ENCODE data around the gene MYO5A. TPM values are rescaled to one million over a fixed set of nuclear protein-coding genes. Genes with fewer than 3 reads are reported as not detected.

MYO5A gene
- total RNA-seq, 4 donors from 2014 or later: 22.0 to 37.4 (median 33.2) TPM

DNA sequence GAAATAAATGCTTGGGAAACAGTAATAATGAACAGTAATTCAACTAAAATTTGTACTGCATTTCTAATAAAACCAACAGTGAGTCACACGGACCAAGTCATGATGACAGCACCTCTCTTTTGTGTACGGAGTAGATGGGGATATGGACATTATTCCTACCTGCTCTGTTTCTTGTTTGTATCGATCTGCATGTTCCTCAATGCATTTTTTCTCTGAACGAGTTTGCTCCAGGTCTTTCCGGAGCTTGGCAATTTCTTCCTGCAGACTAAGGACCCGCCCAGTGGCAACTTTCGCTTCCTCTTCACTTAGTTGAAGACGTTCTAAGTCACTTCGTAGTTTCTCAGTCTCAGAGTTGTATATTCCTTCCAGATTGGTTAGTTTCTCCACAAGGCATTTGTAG is 158.7 kb downstream of the MYO5A start:
- no peak for TF ChIP-seq EP300 (IDR thresholded peaks at IDR 0.05)
- no peak for TF ChIP-seq POLR2A (IDR thresholded peaks at IDR 0.05; ENCODE audit: low read depth)
- TF ChIP-seq, protein P1, sequence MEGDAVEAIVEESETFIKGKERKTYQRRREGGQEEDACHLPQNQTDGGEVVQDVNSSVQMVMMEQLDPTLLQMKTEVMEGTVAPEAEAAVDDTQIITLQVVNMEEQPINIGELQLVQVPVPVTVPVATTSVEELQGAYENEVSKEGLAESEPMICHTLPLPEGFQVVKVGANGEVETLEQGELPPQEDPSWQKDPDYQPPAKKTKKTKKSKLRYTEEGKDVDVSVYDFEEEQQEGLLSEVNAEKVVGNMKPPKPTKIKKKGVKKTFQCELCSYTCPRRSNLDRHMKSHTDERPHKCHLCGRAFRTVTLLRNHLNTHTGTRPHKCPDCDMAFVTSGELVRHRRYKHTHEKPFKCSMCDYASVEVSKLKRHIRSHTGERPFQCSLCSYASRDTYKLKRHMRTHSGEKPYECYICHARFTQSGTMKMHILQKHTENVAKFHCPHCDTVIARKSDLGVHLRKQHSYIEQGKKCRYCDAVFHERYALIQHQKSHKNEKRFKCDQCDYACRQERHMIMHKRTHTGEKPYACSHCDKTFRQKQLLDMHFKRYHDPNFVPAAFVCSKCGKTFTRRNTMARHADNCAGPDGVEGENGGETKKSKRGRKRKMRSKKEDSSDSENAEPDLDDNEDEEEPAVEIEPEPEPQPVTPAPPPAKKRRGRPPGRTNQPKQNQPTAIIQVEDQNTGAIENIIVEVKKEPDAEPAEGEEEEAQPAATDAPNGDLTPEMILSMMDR (IDR thresholded peaks at IDR 0.05): no peak
- TF ChIP-seq POLR2AphosphoS5 (IDR thresholded peaks at IDR 0.05): no peak
- H3K4me1 ChIP-seq: no peaks in the 10 kb centered on the region
- no peaks in the 10 kb centered on the region for H3K9me3 ChIP-seq
- no peaks in the 10 kb centered on the region for H3K27me3 ChIP-seq
- 85% methylated on average over 9 of the region's 9 CpGs for WGBS
- no peak for DNase-seq (ENCODE audit: extremely low spot score)
- peaks cover 34 to 86% (median 47%) of the 10 kb centered on the region in 4 donors for H3K36me3 ChIP-seq
- intact Hi-C loops (cut with DNase I): no loop called here
- no peak overlapping the region for H3K4me3 ChIP-seq
- no peak overlapping the region for H3K27ac ChIP-seq (replicated peaks in 1 of 4)

DNA sequence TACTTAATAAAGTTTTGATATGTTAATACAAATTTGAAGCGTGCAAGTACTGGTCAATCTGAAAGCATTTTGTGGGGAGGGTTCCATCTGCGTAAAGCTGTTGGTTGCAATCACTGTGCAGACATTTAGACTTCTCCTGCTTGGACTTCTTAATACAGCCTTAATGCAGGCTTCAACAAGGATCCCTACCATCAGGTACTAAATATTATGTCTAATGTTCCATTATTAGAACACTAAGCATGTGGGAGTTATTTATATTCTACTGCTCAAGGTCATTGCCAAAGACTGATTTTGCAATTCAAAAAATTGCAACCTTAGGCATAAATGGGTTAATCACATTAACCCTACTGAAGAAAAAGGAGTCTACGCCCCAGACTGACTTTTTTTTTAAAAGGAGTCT is 159.2 kb downstream of the MYO5A start:
- no peak for DNase-seq (ENCODE audit: extremely low spot score)
- H3K4me3 ChIP-seq: no peak overlapping the region
- 94% methylated on average over 3 of the region's 3 CpGs for WGBS
- H3K4me1 ChIP-seq: no peaks in the 10 kb centered on the region
- peaks cover 29 to 86% (median 45%) of the 10 kb centered on the region in 4 donors for H3K36me3 ChIP-seq
- TF ChIP-seq POLR2A (IDR thresholded peaks at IDR 0.05; ENCODE audit: low read depth) (no peak), EP300 (IDR thresholded peaks at IDR 0.05) (no peak), POLR2AphosphoS5 (IDR thresholded peaks at IDR 0.05) (no peak)
- TF ChIP-seq, protein P1 (IDR thresholded peaks at IDR 0.05): no peak
- no peak overlapping the region for H3K27ac ChIP-seq (replicated peaks in 1 of 4)
- H3K9me3 ChIP-seq: no peaks in the 10 kb centered on the region
- H3K27me3 ChIP-seq: no peaks in the 10 kb centered on the region
- intact Hi-C loops (cut with DNase I): no loop called here

DNA sequence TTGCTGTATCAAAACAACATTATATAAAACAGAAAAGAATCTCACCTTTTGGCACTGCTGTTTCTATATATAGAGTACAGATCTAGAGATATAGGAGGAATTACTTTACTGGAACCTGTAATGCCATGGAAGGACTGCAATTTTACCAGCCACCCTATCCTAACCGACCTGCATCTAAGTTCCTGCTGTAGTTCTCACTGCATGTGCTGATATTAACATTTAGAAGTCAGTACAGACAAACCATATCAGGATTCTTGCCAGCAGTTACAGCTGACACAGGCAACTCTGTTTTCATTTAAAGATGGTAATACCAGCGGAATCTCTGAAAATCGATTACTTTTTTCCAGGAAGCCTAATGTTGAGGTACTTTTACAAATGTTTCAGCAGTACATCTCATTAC is 159.7 kb downstream of the MYO5A start:
- intact Hi-C loops (cut with DNase I): no loop called here
- 84% methylated on average over 3 of the region's 3 CpGs for WGBS
- Histone ChIP-seq H3K9me3 (no peaks in the 10 kb centered on the region), H3K27me3 (no peaks in the 10 kb centered on the region), H3K4me3 (no peak overlapping the region), H3K4me1 (no peaks in the 10 kb centered on the region), H3K36me3 (peaks cover 29 to 86% (median 47%) of the 10 kb centered on the region in 4 donors), H3K27ac (replicated peaks in 1 of 4) (no peak overlapping the region)
- no peak for DNase-seq (ENCODE audit: extremely low spot score)
- TF ChIP-seq POLR2A (IDR thresholded peaks at IDR 0.05; ENCODE audit: low read depth) (no peak), POLR2AphosphoS5 (IDR thresholded peaks at IDR 0.05) (no peak), EP300 (IDR thresholded peaks at IDR 0.05) (no peak)
- TF ChIP-seq, protein P1 (IDR thresholded peaks at IDR 0.05): no peak

DNA sequence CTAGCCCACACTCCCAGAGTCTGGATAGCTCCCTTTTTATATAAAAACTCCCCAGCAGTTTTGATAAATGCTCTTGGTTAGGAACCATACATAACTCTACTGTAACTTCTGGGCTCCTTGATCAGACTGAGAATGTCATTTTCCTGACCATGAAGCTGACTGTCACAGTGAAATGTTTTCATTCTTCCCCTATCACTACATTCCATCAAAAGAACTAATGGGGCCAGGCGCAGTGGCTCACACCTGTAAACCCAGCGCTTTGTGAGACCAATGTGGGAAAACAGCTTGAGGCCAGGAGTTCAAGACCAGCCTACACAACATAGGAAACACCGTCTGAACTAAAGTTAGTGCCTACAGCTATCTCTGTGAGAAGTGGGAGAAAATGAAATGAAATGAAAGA is 160.3 kb downstream of the MYO5A start:
- TF ChIP-seq POLR2A (IDR thresholded peaks at IDR 0.05; ENCODE audit: low read depth): no peak
- no peak for TF ChIP-seq EP300 (IDR thresholded peaks at IDR 0.05)
- TF ChIP-seq, protein P1 (IDR thresholded peaks at IDR 0.05): no peak
- no peak for TF ChIP-seq POLR2AphosphoS5 (IDR thresholded peaks at IDR 0.05)
- Histone ChIP-seq H3K9me3 (no peaks in the 10 kb centered on the region), H3K36me3 (peaks cover 29 to 86% (median 48%) of the 10 kb centered on the region in 4 donors), H3K4me3 (no peak overlapping the region), H3K27ac (replicated peaks in 1 of 4) (no peak overlapping the region), H3K27me3 (no peaks in the 10 kb centered on the region), H3K4me1 (no peaks in the 10 kb centered on the region)
- intact Hi-C loops (cut with DNase I): no loop called here
- no peak for DNase-seq (ENCODE audit: extremely low spot score)
- 87% methylated on average over 3 of the region's 3 CpGs for WGBS

DNA sequence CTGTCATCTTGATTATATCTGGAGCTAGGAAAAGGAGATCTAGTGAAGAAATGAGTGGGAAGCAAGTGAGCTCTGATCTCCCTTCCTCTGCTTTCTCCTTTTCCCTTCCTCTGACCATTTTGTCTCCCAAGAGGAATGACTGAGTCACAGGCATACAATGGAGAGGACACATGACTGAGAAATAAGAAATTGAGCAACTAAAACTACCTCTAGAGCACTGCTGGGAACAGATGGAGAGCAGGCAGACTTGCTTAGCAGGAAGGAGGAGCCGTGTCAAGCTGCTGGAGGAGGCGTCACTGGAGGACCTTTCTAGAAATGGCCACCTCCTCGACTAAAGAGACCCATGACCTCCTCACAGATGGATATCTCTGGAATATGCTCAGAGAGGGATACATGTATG is 166.2 kb downstream of the MYO5A start:
- no peak for TF ChIP-seq POLR2A (IDR thresholded peaks at IDR 0.05; ENCODE audit: low read depth)
- TF ChIP-seq, protein P1 (IDR thresholded peaks at IDR 0.05): no peak
- TF ChIP-seq EP300 (IDR thresholded peaks at IDR 0.05): no peak
- no peak for TF ChIP-seq POLR2AphosphoS5 (IDR thresholded peaks at IDR 0.05)
- WGBS: 87% methylated on average over 3 of the region's 3 CpGs
- H3K27ac ChIP-seq (replicated peaks in 1 of 4): no peak overlapping the region

More for the DNA sequence above, 166.2 kb downstream of the MYO5A start:
- Histone ChIP-seq H3K9me3 (no peaks in the 10 kb centered on the region), H3K36me3 (peaks cover 25 to 92% (median 34%) of the 10 kb centered on the region in 4 donors), H3K4me1 (peaks cover 0 to 4% (median 0%) of the 10 kb centered on the region in 4 donors), H3K4me3 (no peak overlapping the region), H3K27me3 (no peaks in the 10 kb centered on the region)
- intact Hi-C loops (cut with DNase I): no loop called here
- no peak for DNase-seq (ENCODE audit: extremely low spot score)
